Measurements from ENCODE around the gene FLNB. TPM values are rescaled to one million over a fixed set of nuclear protein-coding genes. Genes with fewer than 3 reads are reported as not detected.
A peak's percentile ranks its signal among the peaks of the same experiment; 100 is the strongest.

FLNB gene
- total and polyA plus RNA-seq, 2 of the 13 experiments (the other 11 are each of a cell fraction or from before 2014, with no cell fraction given), result 106 to 130 TPM

DNA sequence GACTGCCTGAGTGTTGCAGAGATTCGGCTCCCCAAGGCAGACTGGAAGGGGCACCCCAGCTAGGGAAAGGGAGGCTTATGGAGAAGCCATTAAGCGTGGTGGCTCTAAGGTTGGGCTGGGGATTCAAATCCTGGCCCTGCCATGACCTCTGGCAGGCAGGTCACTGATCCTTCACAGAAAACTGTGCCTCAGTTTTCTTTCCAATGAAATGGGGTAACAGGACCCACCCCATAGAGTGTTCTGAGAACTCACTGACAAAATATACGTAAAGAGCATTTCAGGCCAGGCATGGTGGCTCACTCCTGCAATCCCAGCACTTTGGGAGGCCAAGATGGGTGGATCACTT, 167.9 kb downstream of the FLNB start:
- no TSS peak for BruUV-seq (replicated peaks)
- H3K27me3 ChIP-seq (ENCODE audit: control insufficient read depth in 1 of 2, insufficient read depth in 2 of 2, low read length in 2 of 2), result peaks cover 0 to 16% of the 10 kb centered on the region in 2 experiments; a peak in 2 of 5 replicates
- intact Hi-C loops (cut with micrococcal nuclease; ENCODE audit: unreplicated experiment), result no loop called here
- in situ Hi-C loops (cut with HindIII; ENCODE audit: extremely low pct_ligation_motif_present, low pct_unique_long_range_greater_than_20kb), result no loop called here
- peak overlapping the region; percentile 3 to 66 (median 24); a peak in 2 of 6 replicates for H3K4me3 ChIP-seq (replicated peaks in 1 of 3; ENCODE audit: insufficient read depth in 1 of 3, low read depth in 2 of 3, low read length in 3 of 3)
- DNase-seq (ENCODE audit: low spot score) (no peak), FAIRE-seq (no peak), ATAC-seq (no peak)
- H3K36me3 ChIP-seq (replicated peaks in 1 of 2; ENCODE audit: control insufficient read depth in 1 of 2, insufficient read depth in 2 of 2, low read length in 2 of 2), result peaks cover 0 to 4% of the 10 kb centered on the region in 2 experiments; a peak in 3 of 5 replicates
- H4K20me1 ChIP-seq (ENCODE audit: insufficient read depth, low read length), result no peaks in the 10 kb centered on the region
- H3K4me2 ChIP-seq (ENCODE audit: low read depth, low read length), result peak overlapping the region; percentile 80
- H2AFZ ChIP-seq (ENCODE audit: low read length), result no peak overlapping the region
- WGBS (ENCODE audit: low lambda C conversion rate), result 32% methylated on average over 3 of the region's 3 CpGs
- no peaks in the 10 kb centered on the region for H3K79me2 ChIP-seq (ENCODE audit: insufficient read depth, low read length)
- H3K9ac ChIP-seq (ENCODE audit: insufficient read depth, low read depth, low read length), result peak overlapping the region; percentile 74
- peak overlapping the region; percentile 95 for H3K27ac ChIP-seq (ENCODE audit: extremely low read length, insufficient read depth, low read length)
- ChIA-PET POLR2A (interaction anchor here (0.8 to 3.9 kb wide), 14 partner anchors 9 to 1099 kb away, joined by 3 to 21 read pairs (median 6); partner anchors contain the start of genes FLNB, HTD2 and RPP14), CTCF (ENCODE audit: low intra/inter-chr PET ratio, low total read pairs) (no interaction called here)
- H3K4me1 ChIP-seq (ENCODE audit: insufficient read depth, low read length), result peaks cover 100% of the 10 kb centered on the region
- no peaks in the 10 kb centered on the region for H3K9me3 ChIP-seq (ENCODE audit: low read length)
- TF ChIP-seq ZNF784 (CRISPR knock-in tag; IDR thresholded peaks at IDR 0.05; ENCODE audit: borderline replicate concordance) (no peak), ZNF550 (CRISPR knock-in tag; IDR thresholded peaks at IDR 0.05; ENCODE audit: borderline replicate concordance) (no peak), ZFP37 (CRISPR knock-in tag; IDR thresholded peaks at IDR 0.05; ENCODE audit: borderline replicate concordance) (no peak), ATF2 (CRISPR knock-in tag; IDR thresholded peaks at IDR 0.05) (no peak), MLX (CRISPR knock-in tag; IDR thresholded peaks at IDR 0.05) (no peak), ZNF44 (CRISPR knock-in tag; IDR thresholded peaks at IDR 0.05) (no peak), ZFP36L2 (CRISPR knock-in tag; IDR thresholded peaks at IDR 0.05) (no peak), POLR2A (IDR thresholded peaks at IDR 0.05; ENCODE audit: insufficient read depth in 1 of 2, low read depth in 2 of 2, low read length in 2 of 2) (no peak), ZNF367 (CRISPR knock-in tag; IDR thresholded peaks at IDR 0.05; ENCODE audit: borderline replicate concordance) (no peak), ZNF883 (CRISPR knock-in tag; IDR thresholded peaks at IDR 0.05; ENCODE audit: not compliant biosample characterization) (no peak), ZNF20 (CRISPR knock-in tag; IDR thresholded peaks at IDR 0.05) (0 out of 2 replicates have a peak, but pooled peaks have one; percentile 52), ZNF124 (CRISPR knock-in tag; IDR thresholded peaks at IDR 0.05) (no peak), MAZ (IDR thresholded peaks at IDR 0.05; ENCODE audit: borderline replicate concordance, low read depth, low read length) (no peak), MAZ (CRISPR knock-in tag; IDR thresholded peaks at IDR 0.05; ENCODE audit: low read depth) (no peak), ZNF788 (CRISPR knock-in tag; IDR thresholded peaks at IDR 0.05; ENCODE audit: borderline replicate concordance) (no peak), AGO2 (optimal IDR thresholded peaks at IDR 0.05; ENCODE audit: low read depth, low read length) (no peak), CAMTA2 (CRISPR knock-in tag; IDR thresholded peaks at IDR 0.05; ENCODE audit: borderline replicate concordance) (0 out of 2 replicates have a peak, but pooled peaks have one; percentile 30), KLF9 (CRISPR knock-in tag; IDR thresholded peaks at IDR 0.05; ENCODE audit: low read depth) (no peak), CHD2 (IDR thresholded peaks at IDR 0.05; ENCODE audit: low read depth, low read length) (no peak), ZMYM2 (CRISPR knock-in tag; IDR thresholded peaks at IDR 0.05) (peak; percentile 67)
- TF ChIP-seq, protein P1, sequence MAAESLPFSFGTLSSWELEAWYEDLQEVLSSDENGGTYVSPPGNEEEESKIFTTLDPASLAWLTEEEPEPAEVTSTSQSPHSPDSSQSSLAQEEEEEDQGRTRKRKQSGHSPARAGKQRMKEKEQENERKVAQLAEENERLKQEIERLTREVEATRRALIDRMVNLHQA (CRISPR knock-in tag; IDR thresholded peaks at IDR 0.05), result no peak
- TF ChIP-seq, protein P2, sequence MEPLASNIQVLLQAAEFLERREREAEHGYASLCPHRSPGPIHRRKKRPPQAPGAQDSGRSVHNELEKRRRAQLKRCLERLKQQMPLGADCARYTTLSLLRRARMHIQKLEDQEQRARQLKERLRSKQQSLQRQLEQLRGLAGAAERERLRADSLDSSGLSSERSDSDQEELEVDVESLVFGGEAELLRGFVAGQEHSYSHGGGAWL (CRISPR knock-in tag; IDR thresholded peaks at IDR 0.05), result no peak
